K562 (cell line): ENCODE measurements around the gene MLX. TPM values are rescaled to one million over a fixed set of nuclear protein-coding genes. Genes with fewer than 3 reads are reported as not detected.
A peak's percentile ranks its signal among the peaks of the same experiment; 100 is the strongest.

Experiments used
- ARHGAP35 ChIP-seq: fragments of 450-650 bp; IDR thresholded peaks from 2 replicates; pipeline ENCODE4 v1.6.1; 2018; ENCODE audit not compliant: partially characterized antibody
- ARID1B ChIP-seq: fragments of 450-650 bp; IDR thresholded peaks from 2 replicates; pipeline ENCODE4 v1.6.1; 2016; ENCODE audit warnings: antibody characterized with exemption, mild to moderate bottlenecking, inconsistent platforms
- ATF3 ChIP-seq, 2 experiments: fragments of 450-650 bp in 1 of 2; sonication (generic) in 1 of 2; formaldehyde crosslinking in 1 of 2; IDR thresholded peaks in 1 of 2; conservative IDR thresholded peaks in 1 of 2; 2 replicates each; pipeline versions ENCODE4 v1.6.1 to v1.8.1; 2016 to 2023; ENCODE audit warnings: mild to moderate bottlenecking in 2 of 2, moderate library complexity in 2 of 2, inconsistent platforms in 1 of 2, missing genetic modification reagents in 1 of 2
- CAMTA2 ChIP-seq: fragments of 250-450 bp; sonication (Bioruptor Pico); conservative IDR thresholded peaks from 2 replicates; pipeline ENCODE4 v1.5.1; 2022
- CBFA2T2 ChIP-seq: fragments of 450-650 bp; conservative IDR thresholded peaks from 2 replicates; pipeline ENCODE4 v1.6.1; 2017; ENCODE audit warnings: mild to moderate bottlenecking
- CEBPZ ChIP-seq: fragments of 150-350 bp; IDR thresholded peaks from 2 replicates; pipeline ENCODE4 v1.6.1; 2014; ENCODE audit warnings: low read depth, mild to moderate bottlenecking, low read length, borderline replicate concordance
- EWSR1 ChIP-seq: fragments of 450-650 bp; IDR thresholded peaks from 2 replicates; pipeline ENCODE4 v1.6.1; 2018; ENCODE audit warnings: borderline replicate concordance, mild to moderate bottlenecking, low read depth, moderate library complexity; ENCODE audit not compliant: partially characterized antibody
- HOXB6 ChIP-seq: fragments of 250-450 bp; sonication (Bioruptor Pico); IDR thresholded peaks from 2 replicates; pipeline ENCODE4 v1.5.1; 2022; ENCODE audit warnings: mild to moderate bottlenecking, borderline replicate concordance
- JUN ChIP-seq, 2 experiments: sonication (generic) in 1 of 2; formaldehyde crosslinking in 1 of 2; IDR thresholded peaks; 2 replicates each; pipeline versions ENCODE4 v1.6.1 to v1.8.0; 2012 to 2022; ENCODE audit warnings: borderline replicate concordance in 2 of 2, mild to moderate bottlenecking in 2 of 2, improper control_type of control experiment in 1 of 2, low read depth in 1 of 2, low read length in 1 of 2, missing genetic modification reagents in 1 of 2
- POLR2H ChIP-seq: IDR thresholded peaks from 2 replicates; pipeline ENCODE4 v1.6.1; 2016; ENCODE audit warnings: missing genetic modification characterization, low read depth, mild to moderate bottlenecking, control low read depth, missing compliant biosample characterization, moderate library complexity
- SMAD1 ChIP-seq: fragments of 150-350 bp; IDR thresholded peaks from 2 replicates; pipeline ENCODE4 v1.6.1; 2014; ENCODE audit warnings: low read length, low read depth; ENCODE audit not compliant: partially characterized antibody
- SNIP1 ChIP-seq: fragments of 450-650 bp; IDR thresholded peaks from 2 replicates; pipeline ENCODE4 v1.7.1; 2017; ENCODE audit warnings: low read depth, mild to moderate bottlenecking
- STAG1 ChIP-seq: sonication (generic); formaldehyde crosslinking; IDR thresholded peaks from 2 replicates; pipeline ENCODE4 v1.5.0; 2020; ENCODE audit warnings: missing genetic modification reagents, borderline replicate concordance
- STAT5B ChIP-seq: fragments of 250-450 bp; sonication (Bioruptor Pico); IDR thresholded peaks from 2 replicates; pipeline ENCODE4 v1.8.0; 2021; ENCODE audit warnings: mild to moderate bottlenecking, inconsistent platforms
- THRAP3 ChIP-seq: fragments of 450-650 bp; IDR thresholded peaks from 2 replicates; pipeline ENCODE4 v1.6.1; 2016; ENCODE audit warnings: mild to moderate bottlenecking, inconsistent platforms, borderline replicate concordance
- XRCC4 ChIP-seq: IDR thresholded peaks from one replicate; pipeline ENCODE4 v1.6.1; 2011; ENCODE audit not compliant: insufficient read depth, insufficient read length; ENCODE audit errors: extremely low read depth
- ZNF134 ChIP-seq: fragments of 250-450 bp; sonication (Bioruptor Pico); conservative IDR thresholded peaks from 2 replicates; pipeline ENCODE4 v1.4.0; 2020
- ZNF277 ChIP-seq: fragments of 250-450 bp; sonication (Bioruptor Pico); IDR thresholded peaks from 2 replicates; pipeline ENCODE4 v1.8.0; 2022; ENCODE audit warnings: inconsistent platforms, mild to moderate bottlenecking, moderate library complexity, borderline replicate concordance
- ZNF311 ChIP-seq: fragments of 250-450 bp; sonication (Bioruptor Pico); IDR thresholded peaks from 2 replicates; pipeline ENCODE4 v1.4.0; 2020; ENCODE audit warnings: mild to moderate bottlenecking, moderate library complexity
- polyA plus RNA-seq, 8 experiments: library from polyadenylated mRNA; depleted of rRNA in 4 of 8; stranded (reverse) in 5 of 8; unstranded in 3 of 8; fragments of >200 nt; fragmentation: Nextera tagmentation in 2 of 8; fragmentation: Illumina TruSeq in 1 of 8; extraction: Ambion mirVana in 2 of 8; extraction: Trizol in 1 of 8; gene quantifications; 2 replicates each; pipeline versions ENCODE4 v1.2.1 to v1.2.3, GENCODE V29; 2011 to 2014; ENCODE audit warnings: inconsistent platforms in 1 of 8, missing spikeins in 1 of 8
- total RNA-seq, 7 experiments: library from RNA; depleted of rRNA in 6 of 7; stranded (reverse); fragments of >200 nt in 6 of 7; fragmentation: Illumina TruSeq in 2 of 7; extraction: Trizol in 2 of 7; gene quantifications; 2 replicates each; pipeline versions ENCODE4 v1.2.1 to v1.2.3, GENCODE V29; 2011 to 2021; ENCODE audit warnings: low replicate concordance in 1 of 7

Gene MLX
- total and polyA plus RNA-seq, 9 of the 15 experiments (the other 6 are each of a cell fraction or from before 2014, with no cell fraction given): 42.9 to 100 (median 58.9) TPM

DNA sequence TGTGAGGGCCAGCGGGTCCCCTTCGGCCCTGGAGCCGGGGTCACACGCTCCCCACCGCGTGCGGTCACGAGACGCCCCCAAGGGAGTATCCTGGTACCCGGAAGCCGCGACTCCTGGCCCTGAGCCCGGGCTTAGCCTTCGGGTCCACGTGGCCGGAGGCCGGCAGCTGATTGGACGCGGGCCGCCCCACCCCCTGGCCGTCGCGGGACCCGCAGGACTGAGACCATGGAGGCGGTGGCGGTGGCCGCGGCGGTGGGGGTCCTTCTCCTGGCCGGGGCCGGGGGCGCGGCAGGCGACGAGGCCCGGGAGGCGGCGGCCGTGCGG, 30.9 kb upstream of the MLX start, which contains the start of gene NAGLU (continued):
- TF ChIP-seq CEBPZ: no peak
- TF ChIP-seq JUN (IDR thresholded peaks at IDR 0.05; ENCODE audit: borderline replicate concordance, low read depth, low read length): peak; percentile 39; the same call in 1 of the 2 replicates
- no peak for TF ChIP-seq JUN (CRISPR knock-in tag; IDR thresholded peaks at IDR 0.05; ENCODE audit: borderline replicate concordance)
- TF ChIP-seq SNIP1: no peak
- no peak for TF ChIP-seq ATF3 (IDR thresholded peaks at IDR 0.05)
- TF ChIP-seq ATF3 (CRISPR knock-in tag; conservative IDR thresholded peaks at IDR 0.05): 0 out of 2 replicates have a peak, but pooled peaks have one; percentile 16
- no peak for TF ChIP-seq ZNF277 (CRISPR knock-in tag)
- peak; percentile 52 for TF ChIP-seq ARID1B
- TF ChIP-seq THRAP3: no peak
- peak; percentile 58 for TF ChIP-seq CBFA2T2
- no peak for TF ChIP-seq ZNF134 (CRISPR knock-in tag)
- 0 out of 2 replicates have a peak, but pooled peaks have one; percentile 8 for TF ChIP-seq POLR2H (tag)
- no peak for TF ChIP-seq EWSR1
- no peak for TF ChIP-seq HOXB6
- TF ChIP-seq STAG1 (CRISPR knock-in tag): no peak
- TF ChIP-seq XRCC4: no peak
- TF ChIP-seq ZNF311 (CRISPR knock-in tag): no peak
- no peak for TF ChIP-seq CAMTA2 (CRISPR knock-in tag)
- TF ChIP-seq SMAD1: no peak
- TF ChIP-seq STAT5B: no peak
- TF ChIP-seq ARHGAP35: no peak
